CD4-positive, alpha-beta T cell (primary cell): ENCODE measurements around the gene RGL2. TPM values are rescaled to one million over a fixed set of nuclear protein-coding genes. Genes with fewer than 3 reads are reported as not detected.

Experiments
- ATAC-seq: fragments of 200-7000 bp; cut with Tn5 transposase; one replicate; pipeline ENCODE4 v1.10.0; 2022; ENCODE audit warnings: mild to moderate bottlenecking; ENCODE audit not compliant: poor library complexity
- CTCF ChIA-PET: fragments of 350-600 bp; sonication (Branson Sonifier 250); formaldehyde crosslinking; loops from one replicate; lab custom pipeline; 2021; ENCODE audit warnings: antibody characterized with exemption, inconsistent platforms; lab: Charles Lee
- POLR2A ChIA-PET: fragments of 350-600 bp; sonication (Branson Sonifier 250); formaldehyde crosslinking; loops from one replicate; lab custom pipeline; 2021; ENCODE audit warnings: antibody characterized with exemption, inconsistent platforms; lab: Charles Lee
- DNase-seq, 14 experiments: peaks; one replicate each; pipeline ENCODE4 v3.0.0-alpha.2; 2013 to 2020; ENCODE audit warnings: mixed read lengths in 2 of 14
- H3K27ac ChIP-seq, 2 donors: one replicate each; pipeline versions ENCODE4 v1.5.1 to v1.7.0; 2013; ENCODE audit warnings: low read length in 2 of 2, low read depth in 1 of 2, mild to moderate bottlenecking in 1 of 2
- H3K27me3 ChIP-seq, 2 experiments: 1 replicate in 1 of 2; 2 replicates in 1 of 2; pipeline versions ENCODE4 v1.6.1 to v1.7.0; 2013; ENCODE audit warnings: low read length in 2 of 2, control low read depth in 1 of 2, mild to moderate bottlenecking in 1 of 2, moderate library complexity in 1 of 2; ENCODE audit not compliant: insufficient read depth in 2 of 2, control insufficient read depth in 1 of 2
- H3K36me3 ChIP-seq: one replicate; pipeline ENCODE4 v1.6.1; 2013; ENCODE audit warnings: low read length, control low read depth; ENCODE audit not compliant: insufficient read depth
- H3K4me1 ChIP-seq: one replicate; pipeline ENCODE4 v1.6.1; 2013; ENCODE audit warnings: low read length, control low read depth; ENCODE audit not compliant: insufficient read depth
- H3K4me3 ChIP-seq: one replicate; pipeline ENCODE4 v1.5.1; 2013; ENCODE audit warnings: mild to moderate bottlenecking, low read length, moderate library complexity
- H3K9me3 ChIP-seq, 2 experiments: 1 replicate in 1 of 2; 2 replicates in 1 of 2; pipeline versions ENCODE4 v1.6.1 to v1.7.0; 2013; ENCODE audit warnings: low read length in 2 of 2, mild to moderate bottlenecking in 2 of 2, control low read depth in 1 of 2, moderate library complexity in 1 of 2; ENCODE audit not compliant: control insufficient read depth in 1 of 2, insufficient read depth in 1 of 2
- H3K27ac Mint-ChIP-seq: one replicate; pipeline ENCODE4 v1.8.0; 2020; ENCODE audit warnings: mixed read lengths
- H3K27me3 Mint-ChIP-seq: one replicate; pipeline ENCODE4 v1.8.0; 2021; ENCODE audit warnings: mixed read lengths
- H3K36me3 Mint-ChIP-seq: one replicate; pipeline ENCODE4 v1.8.0; 2021; ENCODE audit warnings: low read depth, mixed read lengths
- H3K4me1 Mint-ChIP-seq: one replicate; pipeline ENCODE4 v1.8.0; 2021; ENCODE audit warnings: low read depth, mixed read lengths
- H3K4me3 Mint-ChIP-seq: one replicate; pipeline ENCODE4 v1.8.0; 2020; ENCODE audit warnings: mild to moderate bottlenecking, mixed read lengths
- H3K9me3 Mint-ChIP-seq: one replicate; pipeline ENCODE4 v1.8.0; 2020; ENCODE audit warnings: mixed read lengths
- intact Hi-C, 2 experiments: fragments of 100-400 bp; cut with DNase I in 1 of 2; cut with micrococcal nuclease in 1 of 2; formaldehyde crosslinking; loops; one replicate each; pipeline versions ENCODE4 v1.15.1 to v1.9.0; 2023 to 2025; cut with DNase I, micrococcal nuclease
- total RNA-seq, 174 experiments: library from RNA in 2 of 174; stranded (reverse) in 2 of 174; gene quantifications; one replicate each; pipeline ENCODE4 v1.2.3 and lab custom pipeline; 2021 to 2026
- TF ChIP-seq, protein P1 (sequence below): fragments of 200-600 bp; IDR thresholded peaks from one replicate; pipeline ENCODE4 v1.8.0; 2022; ENCODE audit warnings: antibody characterized with exemption, mild to moderate bottlenecking

The RGL2 gene
- total RNA-seq, 2 experiments from 2014 or later: 39.2 to 39.4 TPM

- H3K27me3 ChIP-seq: no peaks in the 10 kb centered on the region
- TF ChIP-seq, protein P1, sequence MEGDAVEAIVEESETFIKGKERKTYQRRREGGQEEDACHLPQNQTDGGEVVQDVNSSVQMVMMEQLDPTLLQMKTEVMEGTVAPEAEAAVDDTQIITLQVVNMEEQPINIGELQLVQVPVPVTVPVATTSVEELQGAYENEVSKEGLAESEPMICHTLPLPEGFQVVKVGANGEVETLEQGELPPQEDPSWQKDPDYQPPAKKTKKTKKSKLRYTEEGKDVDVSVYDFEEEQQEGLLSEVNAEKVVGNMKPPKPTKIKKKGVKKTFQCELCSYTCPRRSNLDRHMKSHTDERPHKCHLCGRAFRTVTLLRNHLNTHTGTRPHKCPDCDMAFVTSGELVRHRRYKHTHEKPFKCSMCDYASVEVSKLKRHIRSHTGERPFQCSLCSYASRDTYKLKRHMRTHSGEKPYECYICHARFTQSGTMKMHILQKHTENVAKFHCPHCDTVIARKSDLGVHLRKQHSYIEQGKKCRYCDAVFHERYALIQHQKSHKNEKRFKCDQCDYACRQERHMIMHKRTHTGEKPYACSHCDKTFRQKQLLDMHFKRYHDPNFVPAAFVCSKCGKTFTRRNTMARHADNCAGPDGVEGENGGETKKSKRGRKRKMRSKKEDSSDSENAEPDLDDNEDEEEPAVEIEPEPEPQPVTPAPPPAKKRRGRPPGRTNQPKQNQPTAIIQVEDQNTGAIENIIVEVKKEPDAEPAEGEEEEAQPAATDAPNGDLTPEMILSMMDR: no peak
- peaks cover 45% of the 10 kb centered on the region for H3K4me1 Mint-ChIP-seq
- peaks cover 40% of the 10 kb centered on the region for H3K4me1 ChIP-seq
- CTCF ChIA-PET: no interaction called here
- POLR2A ChIA-PET: interaction anchor here (0.6 to 1.3 kb wide), 2 partner anchors 9 to 37 kb away, joined by 3 read pairs; no protein-coding TSS in a partner anchor
- no peaks in the 10 kb centered on the region for H3K9me3 ChIP-seq
- no peak overlapping the region for H3K27ac ChIP-seq
- intact Hi-C loops: no loop called here
- H3K36me3 Mint-ChIP-seq: peaks cover 79% of the 10 kb centered on the region
- peak overlapping the region; percentile 13 for H3K27ac Mint-ChIP-seq
- DNase-seq: no peak
- ATAC-seq: no peak
- no peaks in the 10 kb centered on the region for H3K27me3 Mint-ChIP-seq
- no peak overlapping the region for H3K4me3 ChIP-seq
- no peak overlapping the region for H3K4me3 Mint-ChIP-seq
- no peaks in the 10 kb centered on the region for H3K9me3 Mint-ChIP-seq
- H3K36me3 ChIP-seq: peaks cover 66% of the 10 kb centered on the region
Measured at GRCh38 chr6:33304216-33304615, 5.5 kb upstream of the RGL2 start.

- ATAC-seq (no peak), DNase-seq (no peak)
- Histone ChIP-seq H3K27ac (no peak overlapping the region), H3K36me3 (peaks cover 56% of the 10 kb centered on the region), H3K27me3 (no peaks in the 10 kb centered on the region), H3K9me3 (no peaks in the 10 kb centered on the region), H3K4me3 (no peak overlapping the region), H3K4me1 (peaks cover 48% of the 10 kb centered on the region)
- Mint-ChIP-seq H3K27me3 (no peaks in the 10 kb centered on the region), H3K4me3 (peak overlapping the region; percentile 30), H3K4me1 (peaks cover 45% of the 10 kb centered on the region), H3K36me3 (peaks cover 72% of the 10 kb centered on the region), H3K9me3 (no peaks in the 10 kb centered on the region), H3K27ac (peak overlapping the region; percentile 76)
- ChIA-PET POLR2A (interaction anchor here (0.7 to 7.5 kb wide), 5 partner anchors 10 to 152 kb away, joined by 4 to 84 read pairs (median 12); partner anchors contain the start of genes B3GALT4, PFDN6, TAPBP and WDR46), CTCF (interaction anchor here (1.0 kb wide), 1 partner anchor 89 kb away, joined by 3 read pairs; no protein-coding TSS in a partner anchor)
- TF ChIP-seq, protein P1: no peak
- intact Hi-C loops: no loop called here
Measured at GRCh38 chr6:33301877-33302276, 3.1 kb upstream of the RGL2 start.

DNA sequence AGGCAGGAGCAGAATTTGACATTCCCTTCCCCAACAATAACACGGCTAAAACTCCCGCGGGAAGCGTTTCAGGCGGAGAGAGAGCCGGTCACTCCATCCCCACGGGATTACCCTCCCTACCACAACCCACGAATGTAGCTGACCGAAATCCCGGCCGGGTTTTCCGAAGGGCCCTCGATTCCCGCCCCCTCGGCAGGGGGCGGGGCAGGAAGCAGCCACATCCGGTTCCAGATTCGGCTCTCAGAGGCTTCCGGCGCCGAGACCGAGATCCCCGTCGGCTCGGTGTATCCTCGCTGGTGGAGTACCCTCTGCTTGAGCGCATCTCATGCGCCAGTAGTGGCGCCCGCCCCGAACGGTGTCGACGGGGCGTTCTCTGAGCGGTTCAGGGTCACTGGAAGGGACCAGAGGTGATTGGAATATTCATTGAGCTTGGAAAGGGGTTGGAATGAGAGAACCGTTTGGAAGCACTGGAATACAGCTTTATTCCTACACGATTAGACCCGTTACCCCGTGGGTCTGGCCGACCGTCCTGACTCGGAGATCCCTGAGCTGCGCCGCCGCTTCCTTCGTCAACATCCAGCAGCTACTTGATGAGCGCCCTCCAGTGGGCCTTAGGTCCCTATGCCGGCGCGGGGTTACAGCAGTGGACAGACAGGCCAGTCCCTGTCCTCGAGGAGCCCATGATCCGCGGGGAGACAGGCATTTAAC is 649 bp upstream of the RGL2 start:
- intact Hi-C loops: loop anchor here (1.0 to 10.0 kb wide), 8 partner anchors 10 to 1435 kb away; partner anchors contain the start of genes B3GALT4 (in 1 of the 2), NEU1 (in 1 of the 2), PFDN6 (in 1 of the 2) and RXRB (in 1 of the 2)
- peaks cover 34% of the 10 kb centered on the region for H3K4me1 ChIP-seq
- H3K9me3 ChIP-seq: no peaks in the 10 kb centered on the region
- no peaks in the 10 kb centered on the region for H3K27me3 ChIP-seq
- ChIA-PET CTCF (interaction anchor here (0.6 to 3.1 kb wide), 14 partner anchors 10 to 138 kb away, joined by 3 to 22 read pairs (median 4); partner anchors contain the start of genes B3GALT4, RPS18, TAPBP and VPS52), POLR2A (interaction anchor here (0.5 to 7.5 kb wide), 19 partner anchors 9 to 1104 kb away, joined by 3 to 88 read pairs (median 8); partner anchors contain the start of genes B3GALT4, CUTA, PFDN6 and PHF1)
- DNase-seq (peak; percentile 89 to 97 (median 92)), ATAC-seq (peak; percentile 84)
- H3K4me1 Mint-ChIP-seq: peaks cover 32% of the 10 kb centered on the region
- peaks cover 56% of the 10 kb centered on the region for H3K36me3 ChIP-seq
- H3K36me3 Mint-ChIP-seq: peaks cover 72% of the 10 kb centered on the region
- H3K27me3 Mint-ChIP-seq: no peaks in the 10 kb centered on the region
- peak overlapping the region; percentile 99 for H3K27ac Mint-ChIP-seq
- peak overlapping the region; percentile 98 for H3K4me3 Mint-ChIP-seq
- TF ChIP-seq, protein P1: peak; percentile 74
- H3K9me3 Mint-ChIP-seq: no peaks in the 10 kb centered on the region
- peak overlapping the region; percentile 91 for H3K4me3 ChIP-seq
- H3K27ac ChIP-seq: peak overlapping the region; percentile 90 to 96
